Hematopoietic multipotent progenitor cell treated with erythropoietin and hydrocortisone succinate and interleukin-3 and kit ligand, for 15 days (in vitro differentiated cells): Measurements from ENCODE around the gene TPM3.
"Not testable (repeated sequence)": the region's sequence is repeated elsewhere in the genome, so short reads cannot be mapped to it uniquely, and the experiment has no call there.

Experiments used
- DNase-seq: peaks from one replicate; pipeline ENCODE4 v3.0.0-alpha.2; 2015; ENCODE audit warnings: low spot score

The TPM3 gene

GRCh38 chr1:154191990-154192461 is at the start of gene TPM3:
TPM3 (minus strand) TSS chr1:154192100; CDS start chr1:154192018, 82 bp downstream.
- no peak for DNase-seq

GRCh38 chr1:154240294-154240833 is 48.5 kb upstream of the TPM3 start:
- DNase-seq: no peak

- no peak for DNase-seq
Measured at GRCh38 chr1:154239491-154239890, 47.6 kb upstream of the TPM3 start.

- no peak for DNase-seq
Measured at GRCh38 chr1:154237880-154238506, 46.1 kb upstream of the TPM3 start.

- no peak for DNase-seq
Measured at GRCh38 chr1:154237435-154237834, 45.5 kb upstream of the TPM3 start.

GRCh38 chr1:154236855-154237254 is 45.0 kb upstream of the TPM3 start:
- DNase-seq: no peak

- DNase-seq: not testable (repeated sequence)
Measured at GRCh38 chr1:154233127-154233526, 41.2 kb upstream of the TPM3 start.

GRCh38 chr1:154231112-154231511 is 39.2 kb upstream of the TPM3 start:
- not testable (repeated sequence) for DNase-seq

GRCh38 chr1:154225370-154225769 is 33.5 kb upstream of the TPM3 start:
- no peak for DNase-seq

- DNase-seq: no peak
Measured at GRCh38 chr1:154223621-154224020, 31.7 kb upstream of the TPM3 start.

- no peak for DNase-seq
Measured at GRCh38 chr1:154222918-154223317, 31.0 kb upstream of the TPM3 start.

- DNase-seq: no peak
Measured at GRCh38 chr1:154222518-154222917, 30.6 kb upstream of the TPM3 start.

GRCh38 chr1:154221278-154222001 is 29.5 kb upstream of the TPM3 start:
- DNase-seq: peak; percentile 73

GRCh38 chr1:154220970-154221277 is 29.0 kb upstream of the TPM3 start:
- DNase-seq: no peak

- peak; percentile 99 for DNase-seq
Measured at GRCh38 chr1:154220071-154220969, 28.4 kb upstream of the TPM3 start, which contains the start of gene UBAP2L. UBAP2L (plus strand) TSS chr1:154220955; CDS start chr1:154225124, 4,169 bp downstream.

- peak; percentile 25 for DNase-seq
Measured at GRCh38 chr1:154219541-154219940, 27.6 kb upstream of the TPM3 start.

- no peak for DNase-seq
Measured at GRCh38 chr1:154218545-154218944, 26.6 kb upstream of the TPM3 start.

GRCh38 chr1:154213274-154213673 is 21.4 kb upstream of the TPM3 start:
- DNase-seq: no peak

GRCh38 chr1:154212083-154212482 is 20.2 kb upstream of the TPM3 start:
- DNase-seq: no peak

- no peak for DNase-seq
Measured at GRCh38 chr1:154208677-154209388, 16.9 kb upstream of the TPM3 start.

- no peak for DNase-seq
Measured at GRCh38 chr1:154207262-154207661, 15.4 kb upstream of the TPM3 start.

- DNase-seq: no peak
Measured at GRCh38 chr1:154206196-154206595, 14.3 kb upstream of the TPM3 start, which contains the start of gene CFAP141. CFAP141 (minus strand) TSS chr1:154206333; CDS start chr1:154206307, 26 bp downstream.
